GM23338 (cell line): Measurements from ENCODE around the gene CFAP299. TPM values are rescaled to one million over a fixed set of nuclear protein-coding genes. Genes with fewer than 3 reads are reported as not detected.

Experiments
- ATAC-seq: fragments of 200-7000 bp; cut with Tn5 transposase; 3 replicates; pipeline ENCODE4 v1.9.1; 2020
- DNase-seq: peaks from one replicate; pipeline ENCODE4 v3.0.0-alpha.2; 2015; ENCODE audit warnings: low spot score
- H2AFZ ChIP-seq: fragments of 200-600 bp; sonication (generic); 2 replicates; pipeline ENCODE4 v1.8.0; 2016; ENCODE audit warnings: antibody characterized with exemption, mild to moderate bottlenecking, moderate library complexity
- H3F3A ChIP-seq: fragments of 200-600 bp; sonication (generic); replicated peaks from 2 replicates; pipeline ENCODE4 v1.8.0; 2017; ENCODE audit warnings: antibody characterized with exemption, mixed run types, low read depth
- H3K27ac ChIP-seq: fragments of 200-600 bp; sonication (generic); 2 replicates; pipeline ENCODE4 v1.6.1; 2016; ENCODE audit warnings: low read depth
- H3K27me3 ChIP-seq: fragments of 200-600 bp; sonication (generic); 2 replicates; pipeline ENCODE4 v1.8.0; 2016; ENCODE audit warnings: mild to moderate bottlenecking, mixed run types, moderate library complexity; ENCODE audit not compliant: insufficient read depth
- H3K36me3 ChIP-seq: fragments of 200-600 bp; sonication (generic); 2 replicates; pipeline ENCODE4 v1.8.0; 2016; ENCODE audit warnings: mild to moderate bottlenecking; ENCODE audit not compliant: insufficient read depth
- H3K4me1 ChIP-seq: fragments of 200-600 bp; sonication (generic); 2 replicates; pipeline ENCODE4 v1.8.0; 2016; ENCODE audit warnings: mild to moderate bottlenecking, moderate library complexity; ENCODE audit not compliant: insufficient read depth
- H3K4me2 ChIP-seq: fragments of 200-600 bp; sonication (generic); 2 replicates; pipeline ENCODE4 v1.7.1; 2017; ENCODE audit warnings: mixed run types
- H3K4me3 ChIP-seq: fragments of 200-600 bp; sonication (generic); 2 replicates; pipeline ENCODE4 v1.6.1; 2016; ENCODE audit warnings: mixed run types
- H3K79me2 ChIP-seq: fragments of 200-600 bp; sonication (generic); replicated peaks from 2 replicates; pipeline ENCODE4 v1.8.0; 2017; ENCODE audit warnings: mild to moderate bottlenecking; ENCODE audit not compliant: insufficient read depth
- H3K9me2 ChIP-seq: fragments of 200-600 bp; sonication (generic); 2 replicates; pipeline ENCODE4 v1.8.0; 2017; ENCODE audit not compliant: insufficient read depth
- H4K20me1 ChIP-seq: fragments of 200-600 bp; sonication (generic); replicated peaks from 2 replicates; pipeline ENCODE4 v1.8.0; 2017; ENCODE audit warnings: mild to moderate bottlenecking; ENCODE audit not compliant: insufficient read depth
- H3K27ac Mint-ChIP-seq: 2 replicates; pipeline ENCODE4 v1.8.0; 2020; ENCODE audit warnings: inconsistent platforms, mild to moderate bottlenecking, moderate library complexity, mixed read lengths
- H3K27me3 Mint-ChIP-seq: 3 replicates; pipeline ENCODE4 v1.8.0; 2022; ENCODE audit warnings: low read depth, mild to moderate bottlenecking, moderate library complexity, mixed read lengths, inconsistent platforms; ENCODE audit not compliant: insufficient read depth, poor library complexity
- H3K36me3 Mint-ChIP-seq: 3 replicates; pipeline ENCODE4 v1.8.0; 2021; ENCODE audit warnings: low read depth, mild to moderate bottlenecking, inconsistent platforms, moderate library complexity, mixed read lengths
- H3K4me1 Mint-ChIP-seq: 3 replicates; pipeline ENCODE4 v1.8.0; 2020; ENCODE audit warnings: mild to moderate bottlenecking, inconsistent platforms, mixed read lengths
- H3K4me3 Mint-ChIP-seq: 3 replicates; pipeline ENCODE4 v1.8.0; 2021; ENCODE audit warnings: moderate library complexity, mild to moderate bottlenecking, inconsistent platforms, mixed read lengths
- H3K9me3 Mint-ChIP-seq: 3 replicates; pipeline ENCODE4 v1.8.0; 2020; ENCODE audit warnings: moderate library complexity, mild to moderate bottlenecking, inconsistent platforms, mixed read lengths
- EZH2phosphoT487 ChIP-seq: fragments of 200-600 bp; sonication (generic); IDR thresholded peaks from one replicate; pipeline ENCODE4 v1.8.1; 2018; ENCODE audit warnings: antibody characterized with exemption; ENCODE audit not compliant: unreplicated experiment
- JUNB ChIP-seq: IDR thresholded peaks from one replicate; pipeline ENCODE4 v1.6.1; 2016; ENCODE audit warnings: antibody characterized with exemption; ENCODE audit not compliant: unreplicated experiment
- NANOG ChIP-seq: IDR thresholded peaks from 2 replicates; pipeline ENCODE4 v1.6.1; 2016; ENCODE audit warnings: antibody characterized with exemption, borderline replicate concordance
- POLR2AphosphoS5 ChIP-seq: IDR thresholded peaks from 2 replicates; pipeline ENCODE4 v1.6.1; 2016; ENCODE audit warnings: antibody characterized with exemption, low read depth
- STAT1 ChIP-seq: IDR thresholded peaks from one replicate; pipeline ENCODE4 v1.6.1; 2016; ENCODE audit warnings: antibody characterized with exemption; ENCODE audit not compliant: unreplicated experiment
- ZNF114 ChIP-seq: fragments of 250-450 bp; sonication (Bioruptor Pico); IDR thresholded peaks from 2 replicates; pipeline ENCODE4 v1.5.0; 2020; ENCODE audit warnings: mild to moderate bottlenecking, moderate library complexity
- ZNF331 ChIP-seq: fragments of 250-450 bp; sonication (Bioruptor Pico); IDR thresholded peaks from 2 replicates; pipeline ENCODE4 v1.5.0; 2020; ENCODE audit warnings: low read depth, mild to moderate bottlenecking, moderate library complexity
- polyA plus RNA-seq: library from polyadenylated mRNA; unstranded; fragments of >200 nt; fragmentation: Nextera tagmentation; extraction: Ambion mirVana; gene quantifications from 2 replicates; pipeline ENCODE4 v1.2.1, GENCODE V29; 2016
- total RNA-seq: library from RNA; depleted of rRNA; stranded (reverse); fragments of >200 nt; shearing (Covaris generic); gene quantifications from 2 replicates; pipeline ENCODE4 v1.2.3, GENCODE V29; 2014
- TF ChIP-seq, protein P1 (sequence below): IDR thresholded peaks from one replicate; pipeline ENCODE4 v1.6.1; 2018; ENCODE audit warnings: antibody characterized with exemption; ENCODE audit not compliant: unreplicated experiment
- TF ChIP-seq, protein P2 (sequence below): IDR thresholded peaks from 2 replicates; pipeline ENCODE4 v1.6.1; 2016; ENCODE audit warnings: antibody characterized with exemption
- TF ChIP-seq, protein P3 (sequence below): fragments of 250-450 bp; sonication (Bioruptor Pico); IDR thresholded peaks from 2 replicates; pipeline ENCODE4 v1.5.0; 2020; ENCODE audit warnings: mild to moderate bottlenecking, moderate library complexity

CFAP299 gene
- total and polyA plus RNA-seq, 2 experiments from 2014 or later = not detected

DNA sequence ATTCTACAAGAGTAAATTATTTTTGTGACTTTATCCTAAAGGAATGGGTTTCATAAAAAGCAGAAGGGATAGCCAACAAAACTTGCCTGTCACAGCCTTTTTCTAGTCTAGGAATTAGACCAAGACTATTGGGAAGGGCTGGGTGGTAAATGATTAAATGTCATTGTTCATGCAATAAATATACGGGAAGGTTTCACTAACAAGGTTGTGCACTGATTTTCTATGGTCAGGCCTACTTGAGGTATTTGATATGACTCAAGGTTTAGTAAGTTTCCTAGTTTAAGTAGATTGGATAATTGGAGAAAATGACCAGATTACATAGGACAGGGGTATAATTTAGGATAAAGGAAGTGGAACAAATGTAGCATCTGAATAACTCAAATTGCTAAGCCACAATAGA is 445.9 kb downstream of the CFAP299 start (continued):
- TF ChIP-seq, protein P1, sequence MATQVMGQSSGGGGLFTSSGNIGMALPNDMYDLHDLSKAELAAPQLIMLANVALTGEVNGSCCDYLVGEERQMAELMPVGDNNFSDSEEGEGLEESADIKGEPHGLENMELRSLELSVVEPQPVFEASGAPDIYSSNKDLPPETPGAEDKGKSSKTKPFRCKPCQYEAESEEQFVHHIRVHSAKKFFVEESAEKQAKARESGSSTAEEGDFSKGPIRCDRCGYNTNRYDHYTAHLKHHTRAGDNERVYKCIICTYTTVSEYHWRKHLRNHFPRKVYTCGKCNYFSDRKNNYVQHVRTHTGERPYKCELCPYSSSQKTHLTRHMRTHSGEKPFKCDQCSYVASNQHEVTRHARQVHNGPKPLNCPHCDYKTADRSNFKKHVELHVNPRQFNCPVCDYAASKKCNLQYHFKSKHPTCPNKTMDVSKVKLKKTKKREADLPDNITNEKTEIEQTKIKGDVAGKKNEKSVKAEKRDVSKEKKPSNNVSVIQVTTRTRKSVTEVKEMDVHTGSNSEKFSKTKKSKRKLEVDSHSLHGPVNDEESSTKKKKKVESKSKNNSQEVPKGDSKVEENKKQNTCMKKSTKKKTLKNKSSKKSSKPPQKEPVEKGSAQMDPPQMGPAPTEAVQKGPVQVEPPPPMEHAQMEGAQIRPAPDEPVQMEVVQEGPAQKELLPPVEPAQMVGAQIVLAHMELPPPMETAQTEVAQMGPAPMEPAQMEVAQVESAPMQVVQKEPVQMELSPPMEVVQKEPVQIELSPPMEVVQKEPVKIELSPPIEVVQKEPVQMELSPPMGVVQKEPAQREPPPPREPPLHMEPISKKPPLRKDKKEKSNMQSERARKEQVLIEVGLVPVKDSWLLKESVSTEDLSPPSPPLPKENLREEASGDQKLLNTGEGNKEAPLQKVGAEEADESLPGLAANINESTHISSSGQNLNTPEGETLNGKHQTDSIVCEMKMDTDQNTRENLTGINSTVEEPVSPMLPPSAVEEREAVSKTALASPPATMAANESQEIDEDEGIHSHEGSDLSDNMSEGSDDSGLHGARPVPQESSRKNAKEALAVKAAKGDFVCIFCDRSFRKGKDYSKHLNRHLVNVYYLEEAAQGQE = no peak
- TF ChIP-seq ZNF114 (CRISPR knock-in tag) (no peak), POLR2AphosphoS5 (no peak), STAT1 (no peak), ZNF331 (CRISPR knock-in tag) (no peak), JUNB (no peak)
- TF ChIP-seq, protein P2, sequence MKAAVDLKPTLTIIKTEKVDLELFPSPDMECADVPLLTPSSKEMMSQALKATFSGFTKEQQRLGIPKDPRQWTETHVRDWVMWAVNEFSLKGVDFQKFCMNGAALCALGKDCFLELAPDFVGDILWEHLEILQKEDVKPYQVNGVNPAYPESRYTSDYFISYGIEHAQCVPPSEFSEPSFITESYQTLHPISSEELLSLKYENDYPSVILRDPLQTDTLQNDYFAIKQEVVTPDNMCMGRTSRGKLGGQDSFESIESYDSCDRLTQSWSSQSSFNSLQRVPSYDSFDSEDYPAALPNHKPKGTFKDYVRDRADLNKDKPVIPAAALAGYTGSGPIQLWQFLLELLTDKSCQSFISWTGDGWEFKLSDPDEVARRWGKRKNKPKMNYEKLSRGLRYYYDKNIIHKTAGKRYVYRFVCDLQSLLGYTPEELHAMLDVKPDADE = no peak

DNA sequence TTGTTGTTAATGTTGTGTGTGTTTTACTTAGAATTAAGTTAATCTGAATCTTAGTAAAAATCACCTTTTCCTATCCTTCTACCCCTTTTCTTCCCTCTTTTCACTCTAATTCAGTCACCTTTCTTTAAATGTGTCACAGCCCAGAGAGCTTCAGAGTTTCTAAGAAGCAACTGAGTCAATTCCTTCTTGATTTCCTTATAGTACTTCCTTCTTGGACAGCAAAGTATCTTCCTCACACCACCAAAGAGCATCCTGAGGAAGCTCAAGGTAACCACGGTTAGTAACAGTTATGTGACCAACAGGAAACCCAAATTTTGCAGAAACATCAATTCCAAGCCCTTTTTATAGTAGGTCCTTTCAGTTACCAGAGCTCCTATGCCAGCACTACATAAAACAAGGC is 451.8 kb downstream of the CFAP299 start:
- no peak overlapping the region for H3K4me3 ChIP-seq
- no peaks in the 10 kb centered on the region for H3K4me1 Mint-ChIP-seq
- no peak overlapping the region for H3K4me2 ChIP-seq
- H3K79me2 ChIP-seq = no peaks in the 10 kb centered on the region
- no peaks in the 10 kb centered on the region for H3K27me3 Mint-ChIP-seq
- H3K4me1 ChIP-seq = no peaks in the 10 kb centered on the region
- no peak overlapping the region for H3K27ac ChIP-seq
- H3K4me3 Mint-ChIP-seq = no peak overlapping the region
- H4K20me1 ChIP-seq = no peaks in the 10 kb centered on the region
- H3K9me3 Mint-ChIP-seq = no peaks in the 10 kb centered on the region
- no peak overlapping the region for H3K27ac Mint-ChIP-seq
- no peaks in the 10 kb centered on the region for H3K36me3 Mint-ChIP-seq
- H3K36me3 ChIP-seq = no peaks in the 10 kb centered on the region
- no peaks in the 10 kb centered on the region for H3F3A ChIP-seq
- no peaks in the 10 kb centered on the region for H3K27me3 ChIP-seq
- DNase-seq = no peak
- no peaks in the 10 kb centered on the region for H3K9me2 ChIP-seq
- ATAC-seq = no peak
- no peak overlapping the region for H2AFZ ChIP-seq
- TF ChIP-seq, protein P3, sequence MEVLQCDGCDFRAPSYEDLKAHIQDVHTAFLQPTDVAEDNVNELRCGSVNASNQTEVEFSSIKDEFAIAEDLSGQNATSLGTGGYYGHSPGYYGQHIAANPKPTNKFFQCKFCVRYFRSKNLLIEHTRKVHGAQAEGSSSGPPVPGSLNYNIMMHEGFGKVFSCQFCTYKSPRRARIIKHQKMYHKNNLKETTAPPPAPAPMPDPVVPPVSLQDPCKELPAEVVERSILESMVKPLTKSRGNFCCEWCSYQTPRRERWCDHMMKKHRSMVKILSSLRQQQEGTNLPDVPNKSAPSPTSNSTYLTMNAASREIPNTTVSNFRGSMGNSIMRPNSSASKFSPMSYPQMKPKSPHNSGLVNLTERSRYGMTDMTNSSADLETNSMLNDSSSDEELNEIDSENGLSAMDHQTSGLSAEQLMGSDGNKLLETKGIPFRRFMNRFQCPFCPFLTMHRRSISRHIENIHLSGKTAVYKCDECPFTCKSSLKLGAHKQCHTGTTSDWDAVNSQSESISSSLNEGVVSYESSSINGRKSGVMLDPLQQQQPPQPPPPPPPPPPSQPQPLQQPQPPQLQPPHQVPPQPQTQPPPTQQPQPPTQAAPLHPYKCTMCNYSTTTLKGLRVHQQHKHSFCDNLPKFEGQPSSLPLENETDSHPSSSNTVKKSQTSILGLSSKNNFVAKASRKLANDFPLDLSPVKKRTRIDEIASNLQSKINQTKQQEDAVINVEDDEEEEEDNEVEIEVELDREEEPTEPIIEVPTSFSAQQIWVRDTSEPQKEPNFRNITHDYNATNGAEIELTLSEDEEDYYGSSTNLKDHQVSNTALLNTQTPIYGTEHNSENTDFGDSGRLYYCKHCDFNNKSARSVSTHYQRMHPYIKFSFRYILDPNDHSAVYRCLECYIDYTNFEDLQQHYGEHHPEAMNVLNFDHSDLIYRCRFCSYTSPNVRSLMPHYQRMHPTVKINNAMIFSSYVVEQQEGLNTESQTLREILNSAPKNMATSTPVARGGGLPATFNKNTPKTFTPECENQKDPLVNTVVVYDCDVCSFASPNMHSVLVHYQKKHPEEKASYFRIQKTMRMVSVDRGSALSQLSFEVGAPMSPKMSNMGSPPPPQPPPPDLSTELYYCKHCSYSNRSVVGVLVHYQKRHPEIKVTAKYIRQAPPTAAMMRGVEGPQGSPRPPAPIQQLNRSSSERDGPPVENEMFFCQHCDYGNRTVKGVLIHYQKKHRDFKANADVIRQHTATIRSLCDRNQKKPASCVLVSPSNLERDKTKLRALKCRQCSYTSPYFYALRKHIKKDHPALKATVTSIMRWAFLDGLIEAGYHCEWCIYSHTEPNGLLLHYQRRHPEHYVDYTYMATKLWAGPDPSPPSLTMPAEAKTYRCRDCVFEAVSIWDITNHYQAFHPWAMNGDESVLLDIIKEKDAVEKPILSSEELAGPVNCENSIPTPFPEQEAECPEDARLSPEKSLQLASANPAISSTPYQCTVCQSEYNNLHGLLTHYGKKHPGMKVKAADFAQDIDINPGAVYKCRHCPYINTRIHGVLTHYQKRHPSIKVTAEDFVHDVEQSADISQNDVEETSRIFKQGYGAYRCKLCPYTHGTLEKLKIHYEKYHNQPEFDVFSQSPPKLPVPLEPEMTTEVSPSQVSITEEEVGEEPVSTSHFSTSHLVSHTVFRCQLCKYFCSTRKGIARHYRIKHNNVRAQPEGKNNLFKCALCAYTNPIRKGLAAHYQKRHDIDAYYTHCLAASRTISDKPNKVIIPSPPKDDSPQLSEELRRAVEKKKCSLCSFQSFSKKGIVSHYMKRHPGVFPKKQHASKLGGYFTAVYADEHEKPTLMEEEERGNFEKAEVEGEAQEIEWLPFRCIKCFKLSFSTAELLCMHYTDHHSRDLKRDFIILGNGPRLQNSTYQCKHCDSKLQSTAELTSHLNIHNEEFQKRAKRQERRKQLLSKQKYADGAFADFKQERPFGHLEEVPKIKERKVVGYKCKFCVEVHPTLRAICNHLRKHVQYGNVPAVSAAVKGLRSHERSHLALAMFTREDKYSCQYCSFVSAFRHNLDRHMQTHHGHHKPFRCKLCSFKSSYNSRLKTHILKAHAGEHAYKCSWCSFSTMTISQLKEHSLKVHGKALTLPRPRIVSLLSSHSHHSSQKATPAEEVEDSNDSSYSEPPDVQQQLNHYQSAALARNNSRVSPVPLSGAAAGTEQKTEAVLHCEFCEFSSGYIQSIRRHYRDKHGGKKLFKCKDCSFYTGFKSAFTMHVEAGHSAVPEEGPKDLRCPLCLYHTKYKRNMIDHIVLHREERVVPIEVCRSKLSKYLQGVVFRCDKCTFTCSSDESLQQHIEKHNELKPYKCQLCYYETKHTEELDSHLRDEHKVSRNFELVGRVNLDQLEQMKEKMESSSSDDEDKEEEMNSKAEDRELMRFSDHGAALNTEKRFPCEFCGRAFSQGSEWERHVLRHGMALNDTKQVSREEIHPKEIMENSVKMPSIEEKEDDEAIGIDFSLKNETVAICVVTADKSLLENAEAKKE (CRISPR knock-in tag) = no peak
- TF ChIP-seq NANOG (no peak), EZH2phosphoT487 (no peak), JUNB (no peak), STAT1 (no peak)
- TF ChIP-seq, protein P1 = no peak
